K562 (cell line): Measurements from ENCODE around the gene HHIPL2. TPM values are rescaled to one million over a fixed set of nuclear protein-coding genes. Genes with fewer than 3 reads are reported as not detected.

ENCODE experiments used
- ATF7 ChIP-seq: fragments of 450-650 bp; IDR thresholded peaks from 2 replicates; pipeline ENCODE4 v1.7.1; 2014; ENCODE audit warnings: mild to moderate bottlenecking, moderate library complexity
- BHLHE40 ChIP-seq: IDR thresholded peaks from 2 replicates; pipeline ENCODE4 v1.6.1; 2011; ENCODE audit warnings: low read length, improper control_type of control experiment
- BRD9 ChIP-seq: fragments of 450-650 bp; IDR thresholded peaks from 2 replicates; pipeline ENCODE4 v1.6.1; 2018; ENCODE audit warnings: low read depth; ENCODE audit not compliant: partially characterized antibody
- CC2D1A ChIP-seq: fragments of 450-650 bp; IDR thresholded peaks from 2 replicates; pipeline ENCODE4 v1.6.1; 2017; ENCODE audit warnings: mild to moderate bottlenecking
- DIDO1 ChIP-seq: fragments of 450-650 bp; IDR thresholded peaks from 2 replicates; pipeline ENCODE4 v1.6.1; 2016; ENCODE audit warnings: low read depth, missing biosample characterization, missing genetic modification characterization
- E2F6 ChIP-seq, 2 experiments: IDR thresholded peaks; 2 replicates each; pipeline ENCODE4 v1.6.1; 2011; ENCODE audit warnings: borderline replicate concordance in 1 of 2, control low read depth in 1 of 2, low read depth in 1 of 2, low read length in 1 of 2, mild to moderate bottlenecking in 1 of 2, mixed read lengths in 1 of 2, moderate library complexity in 1 of 2; ENCODE audit not compliant: insufficient read depth in 1 of 2, insufficient read length in 1 of 2, poor library complexity in 1 of 2, severe bottlenecking in 1 of 2; ENCODE audit errors: extremely low read depth in 1 of 2
- FOXA1 ChIP-seq: fragments of 450-650 bp; IDR thresholded peaks from 2 replicates; pipeline ENCODE4 v1.6.1; 2016; ENCODE audit warnings: mild to moderate bottlenecking, borderline replicate concordance
- FOXJ2 ChIP-seq: fragments of 200-800 bp; sonication (Bioruptor generic); IDR thresholded peaks from 2 replicates; pipeline ENCODE4 v1.6.1; 2016; ENCODE audit warnings: missing genetic modification characterization, missing compliant biosample characterization
- FOXK2 ChIP-seq, 2 experiments: fragments of 450-650 bp; IDR thresholded peaks in 1 of 2; conservative IDR thresholded peaks in 1 of 2; 2 replicates each; pipeline ENCODE4 v1.6.1; 2016; ENCODE audit warnings: low read depth in 2 of 2, mild to moderate bottlenecking in 1 of 2
- GTF2F1 ChIP-seq: IDR thresholded peaks from 2 replicates; pipeline ENCODE4 v1.6.1; 2011; ENCODE audit warnings: low read depth, low read length, improper control_type of control experiment
- MAZ ChIP-seq, 2 experiments: fragments of 450-650 bp in 1 of 2; sonication (generic) in 1 of 2; formaldehyde crosslinking; IDR thresholded peaks in 1 of 2; conservative IDR thresholded peaks in 1 of 2; 2 replicates each; pipeline versions ENCODE4 v1.4.0 to v1.5.0; 2020; ENCODE audit warnings: mild to moderate bottlenecking in 1 of 2, missing genetic modification reagents in 1 of 2
- OTX1 ChIP-seq: fragments of 450-650 bp; formaldehyde crosslinking; IDR thresholded peaks from 2 replicates; pipeline ENCODE4 v1.4.0; 2022; ENCODE audit warnings: mild to moderate bottlenecking
- PBX2 ChIP-seq, 2 experiments: IDR thresholded peaks in 1 of 2; conservative IDR thresholded peaks in 1 of 2; 2 replicates each; pipeline ENCODE4 v1.6.1; 2016; ENCODE audit warnings: low read depth in 2 of 2, mild to moderate bottlenecking in 1 of 2, missing compliant biosample characterization in 1 of 2, missing genetic modification characterization in 1 of 2, moderate library complexity in 1 of 2
- POLR2A ChIP-seq: fragments of 450-650 bp; conservative IDR thresholded peaks from 2 replicates; pipeline ENCODE4 v1.6.1; 2016
- RFX1 ChIP-seq: fragments of 450-650 bp; IDR thresholded peaks from 2 replicates; pipeline ENCODE4 v1.6.1; 2016; ENCODE audit warnings: mild to moderate bottlenecking, moderate library complexity
- SOX6 ChIP-seq: fragments of 450-650 bp; IDR thresholded peaks from 2 replicates; pipeline ENCODE4 v1.6.1; 2014; ENCODE audit warnings: mild to moderate bottlenecking
- TCFL5 ChIP-seq: fragments of 250-450 bp; sonication (Bioruptor Pico); conservative IDR thresholded peaks from 2 replicates; pipeline ENCODE4 v1.6.1; 2021; ENCODE audit warnings: mild to moderate bottlenecking, moderate library complexity, matching md5 sums
- ZBTB8A ChIP-seq: fragments of 450-650 bp; IDR thresholded peaks from 2 replicates; pipeline ENCODE4 v1.6.1; 2018; ENCODE audit warnings: mild to moderate bottlenecking, moderate library complexity; ENCODE audit not compliant: partially characterized antibody
- ZNF512 ChIP-seq: IDR thresholded peaks from 2 replicates; pipeline ENCODE4 v1.6.1; 2016; ENCODE audit warnings: missing genetic modification characterization, missing compliant biosample characterization
- polyA plus RNA-seq, 8 experiments: library from polyadenylated mRNA; depleted of rRNA in 4 of 8; stranded (reverse) in 5 of 8; unstranded in 3 of 8; fragments of >200 nt; fragmentation: Nextera tagmentation in 2 of 8; fragmentation: Illumina TruSeq in 1 of 8; extraction: Ambion mirVana in 2 of 8; extraction: Trizol in 1 of 8; gene quantifications; 2 replicates each; pipeline versions ENCODE4 v1.2.1 to v1.2.3, GENCODE V29; 2011 to 2014; ENCODE audit warnings: inconsistent platforms in 1 of 8, missing spikeins in 1 of 8
- total RNA-seq, 7 experiments: library from RNA; depleted of rRNA in 6 of 7; stranded (reverse); fragments of >200 nt in 6 of 7; fragmentation: Illumina TruSeq in 2 of 7; extraction: Trizol in 2 of 7; gene quantifications; 2 replicates each; pipeline versions ENCODE4 v1.2.1 to v1.2.3, GENCODE V29; 2011 to 2021; ENCODE audit warnings: low replicate concordance in 1 of 7
- TF ChIP-seq, protein P1 (sequence below), 3 experiments: IDR thresholded peaks in 2 of 3; conservative IDR thresholded peaks in 1 of 3; 2 replicates each; pipeline ENCODE4 v1.5.1; 2011 to 2012; ENCODE audit warnings: low read length in 3 of 3, mild to moderate bottlenecking in 3 of 3, control low read depth in 2 of 3, improper control_type of control experiment in 1 of 3, inconsistent platforms in 1 of 3, low read depth in 1 of 3, mixed read lengths in 1 of 3, moderate library complexity in 1 of 3; ENCODE audit not compliant: insufficient read depth in 2 of 3

The HHIPL2 gene
- total and polyA plus RNA-seq, 9 of the 15 experiments (the other 6 are each of a cell fraction or from before 2014, with no cell fraction given), result 0.05 to 0.60 (median 0.20) TPM; not detected in 1

DNA sequence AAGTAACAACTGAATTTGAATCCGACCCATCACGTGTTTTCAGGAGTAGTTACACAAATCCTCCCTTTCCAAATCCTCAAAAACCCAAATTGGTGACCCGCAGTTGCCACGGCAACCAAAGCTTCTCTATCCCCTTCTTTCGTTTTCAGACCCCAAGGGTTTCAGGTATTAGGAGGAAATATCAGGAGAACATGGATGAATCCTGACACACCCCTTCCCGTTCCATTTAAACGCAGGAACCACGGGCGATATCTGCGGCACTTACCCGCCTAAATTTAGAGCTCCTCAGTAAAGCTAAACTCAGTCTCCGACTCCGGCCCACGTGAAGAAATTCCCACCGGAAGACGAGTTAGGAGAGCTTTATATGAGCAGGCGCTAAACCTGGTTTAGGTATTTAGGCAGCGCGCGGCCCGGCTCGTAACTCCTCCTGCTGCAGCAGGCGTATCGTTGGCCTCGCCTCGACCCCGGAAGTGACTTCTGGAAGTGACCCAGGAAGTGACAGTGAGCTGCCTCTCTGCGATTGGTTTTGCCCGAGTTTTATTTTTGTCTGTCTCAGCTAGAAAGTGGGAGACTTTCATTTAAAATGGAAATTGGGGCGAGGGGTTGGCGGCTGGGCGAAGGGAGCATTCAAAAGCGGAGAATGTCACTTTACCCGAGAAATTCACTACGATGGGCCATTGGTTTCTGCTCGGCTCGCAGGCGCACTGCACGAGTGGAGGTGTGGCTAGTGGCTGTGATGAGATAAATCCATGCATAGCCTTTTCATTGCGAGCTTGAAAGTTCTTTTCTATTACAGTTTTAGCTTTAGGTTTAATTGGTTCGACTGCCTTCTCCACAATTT, 41.8 kb upstream of the HHIPL2 start, which contains the start of gene TAF1A (continued):
- TF ChIP-seq DIDO1 (tag) (peak; percentile 92), FOXA1 (no peak), FOXJ2 (tag) (peak; percentile 39; the same call in 1 of the 2 replicates), POLR2A (peak; percentile 92), SOX6 (peak; percentile 31; the same call in 1 of the 2 replicates), PBX2 (CRISPR knock-in tag; IDR thresholded peaks at IDR 0.05; ENCODE audit: low read depth) (no peak), PBX2 (tag; conservative IDR thresholded peaks at IDR 0.05; ENCODE audit: low read depth) (peak; percentile 20; the same call in 1 of the 2 replicates), TCFL5 (CRISPR knock-in tag) (no peak), ATF7 (peak; percentile 80), BHLHE40 (peak; percentile 88), ZBTB8A (no peak), ZNF512 (tag) (no peak), E2F6 (IDR thresholded peaks at IDR 0.05; ENCODE audit: borderline replicate concordance in 1 of 2, extremely low read depth in 1 of 2, insufficient read depth in 1 of 2, insufficient read length in 1 of 2, low read depth in 1 of 2, low read length in 1 of 2, poor library complexity in 1 of 2, severe bottlenecking in 1 of 2) (peak; percentile 19 to 47), CC2D1A (no peak), MAZ (CRISPR knock-in tag; conservative IDR thresholded peaks at IDR 0.05 in 1 of 2, IDR thresholded peaks at IDR 0.05 in 1 of 2) (peak; percentile 28 to 54; a peak in 2 of 4 replicates), BRD9 (peak; percentile 37), GTF2F1 (no peak), OTX1 (CRISPR knock-in tag) (0 out of 2 replicates have a peak, but pooled peaks have one; percentile 37), RFX1 (peak; percentile 90), FOXK2 (conservative IDR thresholded peaks at IDR 0.05 in 1 of 2, IDR thresholded peaks at IDR 0.05 in 1 of 2; ENCODE audit: low read depth in 2 of 2) (peak; percentile 86 to 87)
- TF ChIP-seq, protein P1, sequence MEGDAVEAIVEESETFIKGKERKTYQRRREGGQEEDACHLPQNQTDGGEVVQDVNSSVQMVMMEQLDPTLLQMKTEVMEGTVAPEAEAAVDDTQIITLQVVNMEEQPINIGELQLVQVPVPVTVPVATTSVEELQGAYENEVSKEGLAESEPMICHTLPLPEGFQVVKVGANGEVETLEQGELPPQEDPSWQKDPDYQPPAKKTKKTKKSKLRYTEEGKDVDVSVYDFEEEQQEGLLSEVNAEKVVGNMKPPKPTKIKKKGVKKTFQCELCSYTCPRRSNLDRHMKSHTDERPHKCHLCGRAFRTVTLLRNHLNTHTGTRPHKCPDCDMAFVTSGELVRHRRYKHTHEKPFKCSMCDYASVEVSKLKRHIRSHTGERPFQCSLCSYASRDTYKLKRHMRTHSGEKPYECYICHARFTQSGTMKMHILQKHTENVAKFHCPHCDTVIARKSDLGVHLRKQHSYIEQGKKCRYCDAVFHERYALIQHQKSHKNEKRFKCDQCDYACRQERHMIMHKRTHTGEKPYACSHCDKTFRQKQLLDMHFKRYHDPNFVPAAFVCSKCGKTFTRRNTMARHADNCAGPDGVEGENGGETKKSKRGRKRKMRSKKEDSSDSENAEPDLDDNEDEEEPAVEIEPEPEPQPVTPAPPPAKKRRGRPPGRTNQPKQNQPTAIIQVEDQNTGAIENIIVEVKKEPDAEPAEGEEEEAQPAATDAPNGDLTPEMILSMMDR (IDR thresholded peaks at IDR 0.05 in 2 of 3, conservative IDR thresholded peaks at IDR 0.05 in 1 of 3; ENCODE audit: insufficient read depth in 2 of 3, low read depth in 1 of 3, low read length in 3 of 3), result no peak; a peak in 3 of 6 replicates
